Fibroblast of pulmonary artery (primary cell): ENCODE measurements around the gene NFATC1.

ENCODE experiments used
- DNase-seq: peaks from one replicate; pipeline ENCODE4 v3.0.0-alpha.2; 2010; ENCODE audit warnings: low read depth
- H3K4me3 ChIP-seq: replicated peaks from 2 replicates; pipeline ENCODE4 v1.5.1; 2011; ENCODE audit warnings: low read depth, mild to moderate bottlenecking, control low read depth, low read length, moderate library complexity
- CTCF ChIP-seq: IDR thresholded peaks from 2 replicates; pipeline ENCODE4 v1.5.1; 2011; ENCODE audit warnings: mild to moderate bottlenecking, control low read depth, low read length, inconsistent platforms; ENCODE audit errors: missing control alignments

Gene NFATC1

GRCh38 chr18:79392226-79392625 lies 3.5 kb upstream of the NFATC1 start:
- no peak overlapping the region for H3K4me3 ChIP-seq
- DNase-seq: no peak
- TF ChIP-seq CTCF: no peak

- no peak for DNase-seq
- H3K4me3 ChIP-seq: peak overlapping the region; percentile 47
- no peak for TF ChIP-seq CTCF
Measured at GRCh38 chr18:79393181-79393634, 2.5 kb upstream of the NFATC1 start.

GRCh38 chr18:79393635-79394533 lies 1.8 kb upstream of the NFATC1 start:
- TF ChIP-seq CTCF: no peak
- peak; percentile 94 for DNase-seq
- peak overlapping the region; percentile 47 for H3K4me3 ChIP-seq

GRCh38 chr18:79394534-79395307 lies 1.0 kb upstream of the NFATC1 start:
- peak overlapping the region; percentile 25 for H3K4me3 ChIP-seq
- TF ChIP-seq CTCF: no peak
- peak; percentile 66 for DNase-seq

- no peak overlapping the region for H3K4me3 ChIP-seq
- TF ChIP-seq CTCF: no peak
- DNase-seq: no peak
Measured at GRCh38 chr18:79395308-79395640, 456 bp upstream of the NFATC1 start.

- DNase-seq: peak; percentile 50
- H3K4me3 ChIP-seq: peak overlapping the region; percentile 55
- no peak for TF ChIP-seq CTCF
Measured at GRCh38 chr18:79396431-79397246, 909 bp downstream of the NFATC1 start.
